Endothelial cell (in vitro differentiated cells): ENCODE results near the gene PCED1A. TPM values are rescaled to one million over a fixed set of nuclear protein-coding genes. Genes with fewer than 3 reads are reported as not detected.

ENCODE experiments used
- DNase-seq: peaks from one replicate; pipeline ENCODE4 v3.0.0; 2021; ENCODE audit warnings: low spot score
- H3K27ac Mint-ChIP-seq: one replicate; pipeline ENCODE4 v1.8.0; 2021; ENCODE audit warnings: mixed read lengths, inconsistent platforms; ENCODE audit not compliant: unreplicated experiment
- H3K27me3 Mint-ChIP-seq: one replicate; pipeline ENCODE4 v1.8.0; 2021; ENCODE audit warnings: mild to moderate bottlenecking, moderate library complexity, mixed read lengths, inconsistent platforms; ENCODE audit not compliant: unreplicated experiment
- H3K36me3 Mint-ChIP-seq: one replicate; pipeline ENCODE4 v1.8.0; 2021; ENCODE audit warnings: mild to moderate bottlenecking, low read depth, mixed read lengths, inconsistent platforms; ENCODE audit not compliant: unreplicated experiment
- H3K4me1 Mint-ChIP-seq: one replicate; pipeline ENCODE4 v1.8.0; 2021; ENCODE audit warnings: mild to moderate bottlenecking, mixed read lengths, inconsistent platforms; ENCODE audit not compliant: unreplicated experiment
- H3K4me3 Mint-ChIP-seq: one replicate; pipeline ENCODE4 v1.8.0; 2021; ENCODE audit warnings: mild to moderate bottlenecking, mixed read lengths, inconsistent platforms; ENCODE audit not compliant: unreplicated experiment
- H3K9me3 Mint-ChIP-seq: one replicate; pipeline ENCODE4 v1.8.0; 2021; ENCODE audit warnings: mixed read lengths, inconsistent platforms; ENCODE audit not compliant: unreplicated experiment
- total RNA-seq: library from RNA; stranded (reverse); fragmentation: NEBNext Ultra II Directional; extraction: Animal tissue kit (Norgen Biotek cat#: 25700); gene quantifications from one replicate; pipeline ENCODE4 v1.2.1, GENCODE V29; 2021; ENCODE audit not compliant: unreplicated experiment
- TF ChIP-seq, protein P1 (sequence below): fragments of 200-600 bp; sonication (generic); IDR thresholded peaks from one replicate; pipeline ENCODE4 v1.5.0; 2021; ENCODE audit warnings: antibody characterized with exemption; ENCODE audit not compliant: unreplicated experiment

The PCED1A gene
- total RNA-seq, 1 donor from 2014 or later = 30.9 TPM

DNA sequence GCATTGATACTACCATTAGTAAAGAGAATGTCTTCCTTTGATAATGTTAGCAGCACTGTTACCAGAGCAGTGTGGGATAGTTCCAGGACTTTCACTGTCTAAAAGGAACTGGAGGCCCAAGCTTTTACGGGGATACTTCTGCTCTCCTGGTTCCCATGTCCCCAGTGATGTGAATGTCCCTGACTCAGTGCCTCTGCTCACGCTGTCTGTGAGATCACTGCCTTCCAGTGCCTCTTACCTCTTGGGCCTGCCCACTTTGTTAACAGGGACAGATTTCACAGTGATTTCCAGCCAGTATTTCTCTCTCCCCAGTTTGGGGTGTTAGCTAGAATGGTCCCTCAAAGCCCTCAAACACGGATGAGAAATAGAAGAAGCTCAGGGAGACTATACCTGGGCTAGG lies 47.3 kb upstream of the PCED1A start:
- TF ChIP-seq, protein P1, sequence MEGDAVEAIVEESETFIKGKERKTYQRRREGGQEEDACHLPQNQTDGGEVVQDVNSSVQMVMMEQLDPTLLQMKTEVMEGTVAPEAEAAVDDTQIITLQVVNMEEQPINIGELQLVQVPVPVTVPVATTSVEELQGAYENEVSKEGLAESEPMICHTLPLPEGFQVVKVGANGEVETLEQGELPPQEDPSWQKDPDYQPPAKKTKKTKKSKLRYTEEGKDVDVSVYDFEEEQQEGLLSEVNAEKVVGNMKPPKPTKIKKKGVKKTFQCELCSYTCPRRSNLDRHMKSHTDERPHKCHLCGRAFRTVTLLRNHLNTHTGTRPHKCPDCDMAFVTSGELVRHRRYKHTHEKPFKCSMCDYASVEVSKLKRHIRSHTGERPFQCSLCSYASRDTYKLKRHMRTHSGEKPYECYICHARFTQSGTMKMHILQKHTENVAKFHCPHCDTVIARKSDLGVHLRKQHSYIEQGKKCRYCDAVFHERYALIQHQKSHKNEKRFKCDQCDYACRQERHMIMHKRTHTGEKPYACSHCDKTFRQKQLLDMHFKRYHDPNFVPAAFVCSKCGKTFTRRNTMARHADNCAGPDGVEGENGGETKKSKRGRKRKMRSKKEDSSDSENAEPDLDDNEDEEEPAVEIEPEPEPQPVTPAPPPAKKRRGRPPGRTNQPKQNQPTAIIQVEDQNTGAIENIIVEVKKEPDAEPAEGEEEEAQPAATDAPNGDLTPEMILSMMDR = no peak
- H3K27me3 Mint-ChIP-seq = no peaks in the 10 kb centered on the region
- peaks cover 9% of the 10 kb centered on the region for H3K4me1 Mint-ChIP-seq
- no peak overlapping the region for H3K4me3 Mint-ChIP-seq
- DNase-seq = no peak
- H3K9me3 Mint-ChIP-seq = no peaks in the 10 kb centered on the region
- no peaks in the 10 kb centered on the region for H3K36me3 Mint-ChIP-seq
- no peak overlapping the region for H3K27ac Mint-ChIP-seq

DNA sequence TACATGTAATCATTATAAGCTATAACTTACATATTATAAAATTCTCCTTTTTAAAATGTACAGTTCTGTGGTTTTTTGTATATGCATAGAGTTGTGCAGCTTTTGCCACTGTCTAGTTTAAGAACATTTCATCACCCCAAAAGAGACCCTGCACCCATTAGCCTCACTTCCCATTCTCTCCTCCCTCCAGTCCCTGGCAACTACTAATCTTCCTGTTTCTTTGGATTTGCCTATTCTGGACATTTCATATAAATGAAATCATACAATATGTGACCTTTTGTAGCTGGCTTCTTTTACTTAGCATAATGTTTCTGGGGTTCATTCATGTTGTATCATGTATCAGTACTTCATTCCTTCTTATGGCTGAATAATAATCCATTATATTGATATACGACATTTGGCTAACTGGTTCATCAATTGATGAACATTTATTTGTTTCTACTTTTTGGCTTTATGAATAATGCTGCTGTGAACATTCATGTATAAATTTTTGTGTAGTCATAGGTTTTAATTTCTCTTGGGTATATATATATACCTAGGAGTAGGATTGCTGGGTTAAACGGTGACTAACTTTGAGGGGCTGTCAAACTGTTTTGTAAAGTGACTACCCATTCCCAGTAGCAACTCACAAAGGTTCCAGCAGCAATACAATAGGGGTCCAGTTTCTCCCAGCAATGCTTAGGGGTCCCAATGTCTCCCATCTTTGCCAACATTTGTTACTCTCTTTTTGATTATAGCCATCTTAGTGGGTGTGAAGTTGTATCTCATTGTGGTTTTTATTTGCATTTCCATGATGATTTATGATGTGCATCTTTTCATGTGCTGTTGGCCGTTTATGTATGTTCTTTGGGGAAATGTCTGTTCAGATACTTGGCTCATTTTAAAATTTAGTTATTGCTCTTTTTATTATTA lies 43.5 kb upstream of the PCED1A start:
- no peaks in the 10 kb centered on the region for H3K4me1 Mint-ChIP-seq
- no peak overlapping the region for H3K27ac Mint-ChIP-seq
- DNase-seq = no peak
- H3K36me3 Mint-ChIP-seq = no peaks in the 10 kb centered on the region
- H3K9me3 Mint-ChIP-seq = no peaks in the 10 kb centered on the region
- TF ChIP-seq, protein P1 = no peak
- no peak overlapping the region for H3K4me3 Mint-ChIP-seq
- H3K27me3 Mint-ChIP-seq = no peaks in the 10 kb centered on the region

DNA sequence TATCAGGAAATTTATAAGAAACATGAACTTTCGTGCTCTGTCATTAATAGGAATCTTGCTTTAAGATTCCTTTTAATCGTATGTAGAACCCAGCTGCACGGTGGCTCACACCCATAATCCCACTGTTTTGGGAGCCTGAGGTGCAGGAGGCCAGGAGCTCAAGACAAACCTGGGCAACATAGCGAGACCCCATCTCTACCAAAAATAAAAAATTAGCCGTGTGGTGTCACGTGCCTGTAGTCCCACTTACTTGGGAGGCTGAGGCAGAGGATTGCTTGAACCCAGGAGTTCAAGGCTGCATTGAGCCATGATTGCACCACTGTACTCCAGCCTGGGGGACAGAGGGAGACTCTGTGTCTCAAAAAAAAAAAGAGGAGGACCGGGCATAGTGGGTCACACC lies 40.2 kb upstream of the PCED1A start:
- DNase-seq = no peak
- no peak overlapping the region for H3K4me3 Mint-ChIP-seq
- H3K4me1 Mint-ChIP-seq = peaks cover 4% of the 10 kb centered on the region
- H3K27me3 Mint-ChIP-seq = no peaks in the 10 kb centered on the region
- H3K27ac Mint-ChIP-seq = no peak overlapping the region
- H3K9me3 Mint-ChIP-seq = no peaks in the 10 kb centered on the region
- peaks cover 2% of the 10 kb centered on the region for H3K36me3 Mint-ChIP-seq
- TF ChIP-seq, protein P1 = no peak

- Mint-ChIP-seq H3K4me3 (no peak overlapping the region), H3K4me1 (peaks cover 11% of the 10 kb centered on the region), H3K36me3 (peaks cover 8% of the 10 kb centered on the region), H3K9me3 (no peaks in the 10 kb centered on the region), H3K27me3 (no peaks in the 10 kb centered on the region), H3K27ac (no peak overlapping the region)
- TF ChIP-seq, protein P1 = no peak
- DNase-seq = no peak
These were observed 38.7 kb upstream of the PCED1A start for GRCh38 chr20:2879146-2879545.

DNA sequence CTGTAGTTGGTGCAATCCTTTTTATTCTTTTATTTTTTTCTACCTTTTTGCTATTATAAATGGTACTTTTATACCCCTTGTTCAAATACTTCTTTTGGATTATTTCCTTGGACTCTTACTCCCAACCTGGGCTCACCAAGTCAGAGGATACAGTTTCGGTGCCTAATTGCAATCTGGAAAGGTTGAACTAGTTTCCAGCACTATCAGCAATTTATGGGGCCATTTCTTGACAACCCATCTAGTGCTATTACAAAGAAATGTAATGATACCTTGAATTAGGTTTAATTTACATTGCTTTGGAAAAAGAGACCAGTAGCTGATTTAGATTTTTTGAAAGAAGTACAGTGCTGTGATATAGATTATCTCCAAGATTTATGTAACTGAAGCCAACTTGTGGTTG lies 38.1 kb upstream of the PCED1A start:
- H3K4me3 Mint-ChIP-seq = no peak overlapping the region
- no peaks in the 10 kb centered on the region for H3K9me3 Mint-ChIP-seq
- H3K27me3 Mint-ChIP-seq = no peaks in the 10 kb centered on the region
- DNase-seq = no peak
- peaks cover 11% of the 10 kb centered on the region for H3K4me1 Mint-ChIP-seq
- TF ChIP-seq, protein P1 = no peak
- H3K36me3 Mint-ChIP-seq = peaks cover 8% of the 10 kb centered on the region
- H3K27ac Mint-ChIP-seq = no peak overlapping the region
